GOT3 (cell line): ENCODE results near the gene TEAD1.

Source experiments
- DNase-seq: peaks from one replicate; lab custom pipeline; 2025; ENCODE audit warnings: mixed read lengths; lab: John Stamatoyannopoulos, UW

TEAD1 gene

GRCh38 chr11:12900496-12900895 lies 226.3 kb downstream of the TEAD1 start:
- no peak for DNase-seq

- no peak for DNase-seq
Observed at GRCh38 chr11:12901272-12901671, 227.1 kb downstream of the TEAD1 start.

DNA sequence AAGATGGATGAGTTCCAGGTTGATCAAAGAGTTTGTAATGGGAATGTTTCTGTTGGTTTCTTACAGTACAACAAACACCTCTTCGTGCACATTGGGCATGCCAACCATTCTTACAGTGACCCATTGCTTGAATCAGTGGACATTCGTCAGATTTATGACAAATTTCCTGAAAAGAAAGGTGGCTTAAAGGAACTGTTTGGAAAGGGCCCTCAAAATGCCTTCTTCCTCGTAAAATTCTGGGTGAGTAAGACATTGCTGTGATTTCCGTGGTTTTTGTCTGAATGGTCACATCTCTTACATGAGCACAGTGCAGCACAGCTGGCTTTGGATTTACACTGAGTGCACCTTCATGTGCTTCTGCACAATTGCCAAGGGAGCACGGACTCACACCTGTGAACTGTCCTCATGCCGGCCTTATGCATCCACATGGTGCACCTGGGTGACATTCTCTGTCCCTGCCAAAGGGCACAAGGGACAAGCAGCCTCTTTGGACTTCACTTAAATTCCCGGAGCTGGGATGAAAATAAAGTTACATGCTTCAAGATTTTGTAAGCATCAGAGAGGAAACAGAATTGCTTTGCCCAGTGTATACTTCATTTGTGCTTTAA lies 227.8 kb downstream of the TEAD1 start:
- DNase-seq: no peak

- DNase-seq: no peak
Observed at GRCh38 chr11:12902791-12903486, 228.7 kb downstream of the TEAD1 start.

GRCh38 chr11:12905435-12905834 lies 231.2 kb downstream of the TEAD1 start:
- DNase-seq: no peak

GRCh38 chr11:12906501-12906900 lies 232.3 kb downstream of the TEAD1 start:
- DNase-seq: no peak

- DNase-seq: no peak
Observed at GRCh38 chr11:12909879-12910278, 235.7 kb downstream of the TEAD1 start.

GRCh38 chr11:12914400-12914912 lies 240.2 kb downstream of the TEAD1 start:
- DNase-seq: no peak

GRCh38 chr11:12915093-12915492 lies 240.9 kb downstream of the TEAD1 start:
- no peak for DNase-seq

DNA sequence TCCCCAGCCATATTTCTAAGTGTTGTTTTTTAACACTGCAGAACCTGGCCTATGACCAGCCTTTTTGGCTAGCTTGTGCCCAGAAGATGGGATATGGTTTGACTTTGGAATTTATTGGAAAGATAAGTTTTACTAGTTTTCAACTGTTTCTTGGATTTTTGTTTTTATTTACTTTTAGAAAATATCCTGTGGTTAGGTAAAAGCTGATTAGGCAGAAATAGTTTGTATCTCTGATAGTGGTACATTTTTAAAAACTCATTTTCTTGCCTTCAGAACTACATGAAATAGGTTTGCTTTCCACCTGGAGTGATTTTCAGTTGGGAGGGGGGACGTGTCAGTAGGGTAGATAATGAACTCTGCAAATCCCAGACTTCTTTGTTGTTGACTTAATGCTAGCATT lies 243.6 kb downstream of the TEAD1 start:
- no peak for DNase-seq

DNA sequence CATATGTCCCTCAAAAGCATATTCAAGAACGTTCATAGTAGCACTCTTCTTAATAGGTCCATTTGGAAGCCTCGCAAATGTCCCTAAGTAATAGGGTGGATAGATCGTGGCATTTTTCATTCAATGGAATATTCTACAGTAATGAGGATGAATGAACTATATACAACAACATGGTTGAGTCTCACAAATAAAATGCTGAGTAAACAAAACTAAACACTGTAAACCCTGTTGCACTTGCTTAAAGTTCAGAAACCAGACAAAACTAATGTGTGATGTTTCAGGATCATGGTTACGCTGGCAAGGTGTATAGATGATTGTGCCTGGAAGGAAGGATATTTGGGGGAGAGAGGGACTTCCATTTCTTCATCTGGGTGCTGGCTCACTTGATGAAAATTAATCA lies 244.4 kb downstream of the TEAD1 start:
- DNase-seq: no peak

DNA sequence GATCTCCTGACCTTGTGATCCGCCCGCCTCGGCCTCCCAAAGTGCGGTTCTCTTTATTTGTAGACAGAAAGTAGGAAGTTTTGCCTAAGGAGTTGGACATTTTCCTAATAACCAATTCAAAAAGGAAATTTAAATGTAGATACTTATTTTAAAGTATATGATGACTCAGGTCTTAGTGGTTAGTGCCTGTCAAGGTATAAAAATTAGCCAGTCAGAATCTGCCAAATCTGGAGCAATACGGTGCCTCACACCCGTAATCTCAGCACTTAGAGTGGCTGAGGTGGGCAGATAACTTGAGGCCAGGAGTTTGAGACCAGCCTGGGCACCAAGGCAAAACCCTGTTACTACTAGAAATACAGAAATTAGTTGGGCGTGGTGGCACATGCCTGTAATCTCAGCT lies 248.2 kb downstream of the TEAD1 start:
- DNase-seq: no peak

- no peak for DNase-seq
Observed at GRCh38 chr11:12922980-12923507, 248.8 kb downstream of the TEAD1 start.

GRCh38 chr11:12924650-12925049 lies 250.4 kb downstream of the TEAD1 start:
- no peak for DNase-seq

DNA sequence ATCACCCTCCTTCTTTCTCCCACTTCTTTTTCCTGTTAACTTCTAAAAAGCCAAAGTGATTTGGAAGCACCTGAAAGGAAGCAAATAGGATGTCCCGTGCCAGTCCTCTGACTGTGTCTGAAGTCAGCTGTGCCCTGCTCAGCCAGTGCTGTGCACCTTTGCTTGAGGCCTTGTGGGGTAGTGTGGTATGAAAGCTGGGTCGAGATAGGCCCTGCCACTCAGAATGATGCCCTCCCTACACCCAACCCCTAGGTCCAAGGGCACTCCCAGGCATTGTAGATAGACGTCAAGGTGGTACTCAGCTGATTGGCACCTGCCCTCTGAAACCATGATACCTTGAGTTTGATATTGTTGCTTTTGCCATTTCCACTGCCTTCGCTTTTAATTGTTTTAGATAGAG lies 251.3 kb downstream of the TEAD1 start:
- DNase-seq: no peak

GRCh38 chr11:12927221-12927620 lies 253.0 kb downstream of the TEAD1 start:
- DNase-seq: no peak

DNA sequence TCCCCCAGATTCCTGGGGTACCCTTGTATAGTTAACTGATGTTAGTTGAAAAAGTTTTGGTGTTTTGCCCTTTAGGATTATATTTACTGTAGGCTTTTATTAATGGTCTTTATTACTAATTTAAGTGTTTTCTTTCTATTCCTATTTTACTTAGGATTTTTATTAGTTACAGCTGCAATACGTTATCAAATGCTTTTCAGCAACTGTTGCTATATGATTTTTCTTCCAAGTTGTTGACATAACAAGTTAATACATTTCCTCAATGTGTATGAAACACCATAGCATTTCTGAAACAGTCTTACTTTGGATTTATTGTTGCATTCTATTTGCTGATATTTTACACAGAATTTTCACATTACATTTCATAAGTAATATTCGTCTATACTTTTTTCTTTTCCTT lies 253.7 kb downstream of the TEAD1 start:
- no peak for DNase-seq

DNA sequence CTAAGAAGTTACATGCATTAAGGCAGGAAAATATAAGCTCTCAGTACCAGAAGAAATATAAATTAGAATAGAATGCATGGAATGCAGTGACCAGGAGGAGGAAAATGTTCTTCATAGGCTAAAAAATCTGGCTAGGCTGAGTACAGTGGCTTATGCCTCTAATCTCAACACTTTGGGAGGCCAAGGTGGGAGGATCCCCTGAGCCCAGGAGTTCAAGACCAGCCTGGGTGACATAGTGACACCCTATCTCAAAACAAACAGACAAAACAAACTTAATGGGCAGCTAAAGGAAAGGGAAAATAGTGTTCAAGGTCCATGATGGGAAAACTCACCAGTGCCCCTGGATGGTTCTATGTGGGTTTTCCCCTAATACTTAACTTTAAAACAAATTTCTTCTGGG lies 256.6 kb downstream of the TEAD1 start:
- no peak for DNase-seq

DNA sequence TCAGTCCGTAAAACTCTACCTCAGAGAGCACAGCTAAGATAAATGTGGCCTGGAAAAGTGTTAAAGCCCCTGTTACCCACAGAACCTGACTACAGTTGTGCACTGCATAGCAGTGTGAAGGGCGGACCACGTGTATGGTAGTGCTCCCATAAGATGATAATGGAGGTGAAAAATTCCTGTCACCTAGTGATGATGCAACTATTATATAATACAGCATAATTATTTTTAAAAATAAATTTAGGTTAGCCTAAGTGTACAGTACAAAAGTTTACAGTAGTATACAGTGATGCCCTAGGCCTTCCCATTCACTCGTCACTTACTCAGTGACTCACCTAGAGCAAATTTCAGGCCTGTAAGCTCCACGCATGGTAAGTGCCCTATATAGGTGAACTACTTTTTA lies 258.3 kb downstream of the TEAD1 start:
- no peak for DNase-seq

DNA sequence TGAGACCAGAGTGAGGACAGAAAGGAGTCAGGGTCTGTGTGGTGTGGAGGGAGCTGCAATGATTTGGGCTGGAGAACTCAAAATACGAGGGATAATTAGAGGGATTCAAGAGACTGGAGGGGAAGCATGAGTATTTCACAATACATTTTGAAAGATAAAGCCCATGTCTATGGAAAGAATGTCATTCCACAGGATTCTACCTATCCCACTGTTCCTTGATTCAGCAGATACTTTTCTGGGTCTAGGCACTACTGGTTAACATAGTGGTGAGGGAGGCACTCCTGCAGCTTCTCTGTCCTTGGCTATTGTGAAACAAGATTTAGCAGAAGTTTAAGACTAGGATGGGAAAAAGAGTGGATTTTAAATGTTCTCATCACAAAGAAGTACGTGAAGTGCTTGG lies 262.0 kb downstream of the TEAD1 start:
- DNase-seq: no peak

- no peak for DNase-seq
Observed at GRCh38 chr11:12938590-12939247, 264.5 kb downstream of the TEAD1 start.

DNA sequence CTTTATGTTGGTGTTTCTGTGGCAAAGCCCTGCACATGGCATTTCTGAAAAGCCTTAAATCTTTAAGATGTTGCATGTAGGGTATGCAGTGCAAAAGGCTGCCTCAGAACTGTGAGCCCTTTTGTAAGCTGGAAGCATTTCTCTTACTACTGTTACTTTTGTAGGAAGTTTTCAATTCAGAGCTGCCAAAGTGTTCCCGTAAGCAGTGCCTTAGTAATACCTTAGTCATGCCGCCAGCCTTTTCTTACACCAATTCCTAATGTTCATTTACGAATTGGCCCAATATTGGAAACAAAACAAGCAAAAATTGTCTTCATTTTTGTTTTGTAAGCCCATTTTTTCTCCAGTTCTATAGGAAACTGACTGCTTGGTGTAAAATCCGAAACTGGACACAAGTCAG lies 267.4 kb downstream of the TEAD1 start:
- DNase-seq: no peak

GRCh38 chr11:12942157-12942556 lies 267.9 kb downstream of the TEAD1 start:
- no peak for DNase-seq
